Neural crest cell (in vitro differentiated cells): ENCODE data around the gene NDUFV3. TPM values are rescaled to one million over a fixed set of nuclear protein-coding genes. Genes with fewer than 3 reads are reported as not detected.

Experiments used
- DNase-seq: peaks from one replicate; pipeline ENCODE4 v3.0.0; 2021; ENCODE audit warnings: low read depth, mixed read lengths, low spot score
- H3K27ac Mint-ChIP-seq: one replicate; pipeline ENCODE4 v1.8.0; 2021; ENCODE audit warnings: mild to moderate bottlenecking, mixed read lengths; ENCODE audit not compliant: unreplicated experiment
- H3K27me3 Mint-ChIP-seq: 2 replicates; pipeline ENCODE4 v1.8.0; 2021; ENCODE audit warnings: low read depth, mild to moderate bottlenecking, mixed read lengths
- H3K36me3 Mint-ChIP-seq: 2 replicates; pipeline ENCODE4 v1.8.0; 2021; ENCODE audit warnings: low read depth, mild to moderate bottlenecking, mixed read lengths
- H3K4me1 Mint-ChIP-seq: 2 replicates; pipeline ENCODE4 v1.8.0; 2021; ENCODE audit warnings: mixed read lengths
- H3K4me3 Mint-ChIP-seq: one replicate; pipeline ENCODE4 v1.8.0; 2021; ENCODE audit warnings: mild to moderate bottlenecking, mixed read lengths
- H3K9me3 Mint-ChIP-seq: 2 replicates; pipeline ENCODE4 v1.8.0; 2021; ENCODE audit warnings: mixed read lengths
- CTCF ChIP-seq: fragments of 200-600 bp; sonication (generic); conservative IDR thresholded peaks from 2 replicates; pipeline ENCODE4 v1.5.0; 2021; ENCODE audit warnings: antibody characterized with exemption, mild to moderate bottlenecking
- total RNA-seq: library from RNA; stranded (reverse); gene quantifications from 2 replicates; pipeline ENCODE4 v1.2.1, GENCODE V29; 2021

Gene NDUFV3
- total RNA-seq, 1 donor from 2014 or later: 38.1 TPM

DNA sequence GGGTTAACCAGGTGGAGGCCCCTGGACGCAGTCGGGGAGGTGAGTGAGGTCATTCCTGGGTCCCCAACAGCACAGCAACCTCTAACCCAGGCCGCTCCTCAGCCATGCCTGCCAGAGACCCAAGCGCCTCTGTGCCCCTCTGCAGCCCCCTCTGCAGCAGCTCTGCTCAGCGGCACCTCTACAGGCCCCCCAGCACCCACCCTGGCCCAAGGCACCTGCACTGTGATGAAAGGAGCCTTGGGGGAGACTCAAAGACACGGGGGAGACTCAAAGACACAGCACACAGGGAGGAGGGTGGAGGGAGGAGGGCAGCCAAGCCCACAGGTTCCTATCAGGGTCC is 33.2 kb upstream of the NDUFV3 start:
- no peak for DNase-seq
- Mint-ChIP-seq H3K27me3 (no peaks in the 10 kb centered on the region), H3K9me3 (no peaks in the 10 kb centered on the region), H3K4me1 (no peaks in the 10 kb centered on the region), H3K36me3 (peaks cover 5% of the 10 kb centered on the region), H3K27ac (no peak overlapping the region), H3K4me3 (no peak overlapping the region)
- no peak for TF ChIP-seq CTCF

DNA sequence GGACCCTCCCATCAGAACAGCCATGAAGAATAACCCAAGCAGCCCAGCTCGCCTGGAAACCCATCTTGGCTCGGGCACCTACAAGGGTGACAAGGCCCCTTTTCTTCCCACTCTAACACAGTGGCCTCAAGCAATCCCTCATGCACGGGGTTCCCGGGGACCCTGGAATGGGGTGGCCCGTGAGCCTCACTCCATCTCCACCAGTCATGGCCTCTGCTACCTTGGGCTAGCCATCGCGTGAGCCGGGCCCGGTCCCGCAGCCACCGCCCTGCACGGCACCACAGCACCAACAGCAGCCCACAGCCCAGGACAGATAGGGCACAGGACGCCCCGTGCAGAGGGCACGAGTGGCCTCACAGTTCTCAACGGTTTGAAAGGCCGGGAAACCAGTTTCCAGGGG is 32.8 kb upstream of the NDUFV3 start:
- Mint-ChIP-seq H3K27me3 (no peaks in the 10 kb centered on the region), H3K36me3 (peaks cover 5% of the 10 kb centered on the region), H3K27ac (no peak overlapping the region), H3K4me1 (no peaks in the 10 kb centered on the region), H3K4me3 (no peak overlapping the region), H3K9me3 (no peaks in the 10 kb centered on the region)
- no peak for TF ChIP-seq CTCF
- DNase-seq: no peak

GRCh38 chr21:42861311-42861847 is 31.7 kb upstream of the NDUFV3 start:
- no peak for TF ChIP-seq CTCF
- Mint-ChIP-seq H3K4me1 (no peaks in the 10 kb centered on the region), H3K27ac (no peak overlapping the region), H3K36me3 (peaks cover 5% of the 10 kb centered on the region), H3K27me3 (no peaks in the 10 kb centered on the region), H3K4me3 (no peak overlapping the region), H3K9me3 (no peaks in the 10 kb centered on the region)
- no peak for DNase-seq

DNA sequence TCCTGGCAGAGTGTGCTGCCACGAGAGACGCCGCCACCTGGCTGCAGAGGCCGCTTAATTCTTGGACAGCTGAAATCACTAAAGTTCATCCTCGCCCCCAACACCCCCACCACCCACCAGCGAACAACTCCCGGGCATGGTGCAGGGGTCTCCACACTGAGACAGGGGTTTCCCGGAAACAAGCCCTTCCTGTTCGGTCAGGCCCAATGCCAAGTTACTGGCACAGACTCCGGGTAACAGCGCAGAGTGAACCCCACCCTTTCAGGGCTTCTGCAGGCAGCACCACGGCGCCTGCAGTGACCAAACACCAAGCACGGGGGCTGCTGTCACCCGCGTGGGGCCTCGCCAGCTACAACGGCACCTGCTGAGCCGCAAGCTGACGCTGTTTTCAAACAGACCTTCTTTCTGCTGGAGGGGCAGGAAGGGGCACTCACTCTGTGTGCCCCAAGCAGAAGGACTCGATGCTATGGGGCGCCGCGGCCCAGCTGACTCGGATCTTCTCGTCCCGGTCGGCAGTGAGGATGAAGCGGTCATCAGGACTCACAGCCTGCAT is 31.2 kb upstream of the NDUFV3 start:
- no peak overlapping the region for H3K27ac Mint-ChIP-seq
- peaks cover 3% of the 10 kb centered on the region for H3K36me3 Mint-ChIP-seq
- TF ChIP-seq CTCF: no peak
- H3K4me1 Mint-ChIP-seq: no peaks in the 10 kb centered on the region
- no peak overlapping the region for H3K4me3 Mint-ChIP-seq
- DNase-seq: no peak
- H3K9me3 Mint-ChIP-seq: no peaks in the 10 kb centered on the region
- H3K27me3 Mint-ChIP-seq: no peaks in the 10 kb centered on the region

- Mint-ChIP-seq H3K4me3 (no peak overlapping the region), H3K27me3 (no peaks in the 10 kb centered on the region), H3K27ac (no peak overlapping the region), H3K9me3 (no peaks in the 10 kb centered on the region), H3K4me1 (no peaks in the 10 kb centered on the region), H3K36me3 (peaks cover 3% of the 10 kb centered on the region)
- DNase-seq: no peak
- TF ChIP-seq CTCF: no peak
Observed at GRCh38 chr21:42862774-42863503, 30.2 kb upstream of the NDUFV3 start.
